Esophagus (tissue), 2 donors: Measurements from ENCODE around the gene ZMYND11. TPM values are rescaled to one million over a fixed set of nuclear protein-coding genes. Genes with fewer than 3 reads are reported as not detected.
"Not testable (repeated sequence)": the region's sequence is repeated elsewhere in the genome, so short reads cannot be mapped to it uniquely, and the experiment has no call there.

Experiments
- H3K27ac ChIP-seq, 2 donors: one replicate each; pipeline ENCODE4 v1.5.1; 2013; ENCODE audit warnings: low read depth in 2 of 2, mild to moderate bottlenecking in 2 of 2, inconsistent platforms in 1 of 2, low read length in 1 of 2, moderate library complexity in 1 of 2
- H3K27me3 ChIP-seq, 2 donors: one replicate each; pipeline ENCODE4 v1.6.1; 2013; ENCODE audit warnings: low read length in 2 of 2, control low read depth in 1 of 2, mild to moderate bottlenecking in 1 of 2; ENCODE audit not compliant: insufficient read depth in 2 of 2, control insufficient read depth in 1 of 2
- H3K36me3 ChIP-seq, 2 donors: one replicate each; pipeline ENCODE4 v1.6.1; 2013; ENCODE audit warnings: low read length in 1 of 2; ENCODE audit not compliant: control insufficient read depth in 2 of 2, insufficient read depth in 2 of 2
- H3K4me1 ChIP-seq, 2 donors: one replicate each; pipeline ENCODE4 v1.6.1; 2013; ENCODE audit warnings: low read length in 1 of 2; ENCODE audit not compliant: control insufficient read depth in 2 of 2, insufficient read depth in 2 of 2
- H3K4me3 ChIP-seq, 2 donors: one replicate each; pipeline ENCODE4 v1.5.1; 2013; ENCODE audit warnings: low read length in 2 of 2, mild to moderate bottlenecking in 2 of 2, low read depth in 1 of 2, moderate library complexity in 1 of 2
- H3K9me3 ChIP-seq, 2 donors: one replicate each; pipeline ENCODE4 v1.6.1; 2013; ENCODE audit warnings: mild to moderate bottlenecking in 2 of 2, low read depth in 1 of 2, low read length in 1 of 2, moderate library complexity in 1 of 2; ENCODE audit not compliant: control insufficient read depth in 2 of 2, insufficient read depth in 1 of 2
- WGBS, 2 donors: extraction: QIAGEN DNeasy Blood & Tissue Kit; methylation state at CpG; one replicate each; pipeline ENCODE4 v1.1.7; 2013; 5-methylcytosine and 5-hydroxymethylcytosine counted together
- polyA plus RNA-seq, 2 donors: library from polyadenylated mRNA; stranded (reverse); fragments of 200-250 nt; gene quantifications; one replicate each; pipeline ENCODE4 v1.2.3, GENCODE V29; 2013
- donor health status: healthy with polysubstance abuse.
- donor health status: Bipolar disorder and iron deficiency.

The ZMYND11 gene
- polyA plus RNA-seq, 2 donors = 14.2 to 20.7 TPM

GRCh38 chr10:247480-247879 is 112.2 kb downstream of the ZMYND11 start:
- Histone ChIP-seq H3K27me3 (no peaks in the 10 kb centered on the region), H3K36me3 (peaks cover 12 to 19% of the 10 kb centered on the region in 2 donors), H3K4me1 (no peaks in the 10 kb centered on the region), H3K4me3 (no peak overlapping the region), H3K27ac (no peak overlapping the region), H3K9me3 (no peaks in the 10 kb centered on the region)
- 95 to 97% methylated on average over 4 of the region's 4 CpGs for WGBS, 2 donors

GRCh38 chr10:248307-248706 is 113.1 kb downstream of the ZMYND11 start:
- H3K4me3 ChIP-seq = no peak overlapping the region

GRCh38 chr10:251982-252582 is 116.8 kb downstream of the ZMYND11 start:
- no peaks in the 10 kb centered on the region for H3K4me1 ChIP-seq
- H3K9me3 ChIP-seq = no peaks in the 10 kb centered on the region
- no peak overlapping the region for H3K4me3 ChIP-seq
- H3K36me3 ChIP-seq = peaks cover 12% of the 10 kb centered on the region in 2 donors
- H3K27me3 ChIP-seq = no peaks in the 10 kb centered on the region
- H3K27ac ChIP-seq = no peak overlapping the region
- WGBS, 2 donors = 91 to 93% methylated on average over 13 of the region's 13 CpGs

More at GRCh38 chr10:248307-248706, 113.1 kb downstream of the ZMYND11 start:
- WGBS, 2 donors = 95% methylated on average over 15 of the region's 15 CpGs
- H3K27ac ChIP-seq = no peak overlapping the region
- H3K27me3 ChIP-seq = no peaks in the 10 kb centered on the region
- no peaks in the 10 kb centered on the region for H3K4me1 ChIP-seq
- peaks cover 12 to 19% of the 10 kb centered on the region in 2 donors for H3K36me3 ChIP-seq
- H3K9me3 ChIP-seq = no peaks in the 10 kb centered on the region

- 81 to 85% methylated on average over 15 of the region's 15 CpGs for WGBS, 2 donors
Measured at GRCh38 chr10:260819-261429, 125.7 kb downstream of the ZMYND11 start.

GRCh38 chr10:264160-265073 is 129.2 kb downstream of the ZMYND11 start:
- H3K4me3 ChIP-seq, H3K36me3 ChIP-seq, H3K27me3 ChIP-seq, H3K4me1 ChIP-seq, H3K9me3 ChIP-seq, H3K27ac ChIP-seq: not testable (repeated sequence)
- 76 to 77% methylated on average over 11 of the region's 11 CpGs for WGBS, 2 donors

More at GRCh38 chr10:260819-261429, 125.7 kb downstream of the ZMYND11 start:
- H3K36me3 ChIP-seq = no peaks in the 10 kb centered on the region
- H3K27me3 ChIP-seq = no peaks in the 10 kb centered on the region
- H3K4me3 ChIP-seq = no peak overlapping the region
- no peak overlapping the region for H3K27ac ChIP-seq
- H3K4me1 ChIP-seq = no peaks in the 10 kb centered on the region
- H3K9me3 ChIP-seq = no peaks in the 10 kb centered on the region

GRCh38 chr10:265074-265440 is 129.8 kb downstream of the ZMYND11 start:
- H3K36me3 ChIP-seq, H3K27ac ChIP-seq, H3K9me3 ChIP-seq, H3K4me1 ChIP-seq, H3K4me3 ChIP-seq, H3K27me3 ChIP-seq: not testable (repeated sequence)
- 90 to 95% methylated on average over 6 of the region's 6 CpGs for WGBS, 2 donors

- not testable (repeated sequence) for H3K4me1 ChIP-seq, H3K36me3 ChIP-seq, H3K27me3 ChIP-seq, H3K27ac ChIP-seq, H3K4me3 ChIP-seq, H3K9me3 ChIP-seq
- WGBS, 2 donors = 79 to 86% methylated on average over 3 to 4 of the region's 5 CpGs
Measured at GRCh38 chr10:265816-266588, 130.7 kb downstream of the ZMYND11 start.

GRCh38 chr10:266974-267425 is 131.7 kb downstream of the ZMYND11 start:
- H3K9me3 ChIP-seq = no peaks in the 10 kb centered on the region
- WGBS, 2 donors = 37 to 50% methylated on average over 8 of the region's 8 CpGs
- no peaks in the 10 kb centered on the region for H3K36me3 ChIP-seq
- H3K27ac ChIP-seq = no peak overlapping the region
- H3K4me3 ChIP-seq = no peak overlapping the region
- no peaks in the 10 kb centered on the region for H3K27me3 ChIP-seq
- no peaks in the 10 kb centered on the region for H3K4me1 ChIP-seq

GRCh38 chr10:267705-268104 is 132.4 kb downstream of the ZMYND11 start:
- 91 to 93% methylated on average over 11 of the region's 11 CpGs for WGBS, 2 donors
- no peaks in the 10 kb centered on the region for H3K9me3 ChIP-seq
- no peaks in the 10 kb centered on the region for H3K36me3 ChIP-seq
- H3K27me3 ChIP-seq = no peaks in the 10 kb centered on the region
- H3K4me3 ChIP-seq = no peak overlapping the region
- H3K27ac ChIP-seq = no peak overlapping the region
- no peaks in the 10 kb centered on the region for H3K4me1 ChIP-seq
